ENCODE data around the gene VPS37B.
A peak's percentile ranks its signal among the peaks of the same experiment; 100 is the strongest.
"Not testable (repeated sequence)": the region's sequence is repeated elsewhere in the genome, so short reads cannot be mapped to it uniquely, and the experiment has no call there.

VPS37B gene, protein sequence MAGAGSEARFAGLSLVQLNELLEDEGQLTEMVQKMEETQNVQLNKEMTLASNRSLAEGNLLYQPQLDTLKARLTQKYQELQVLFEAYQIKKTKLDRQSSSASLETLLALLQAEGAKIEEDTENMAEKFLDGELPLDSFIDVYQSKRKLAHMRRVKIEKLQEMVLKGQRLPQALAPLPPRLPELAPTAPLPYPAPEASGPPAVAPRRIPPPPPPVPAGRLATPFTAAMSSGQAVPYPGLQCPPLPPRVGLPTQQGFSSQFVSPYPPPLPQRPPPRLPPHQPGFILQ

GRCh38 chr12:122895704-122896636, at the start of gene VPS37B:
Gene VPS37B, minus strand, starts transcription at chr12:122896124. Its CDS starts 62 bp downstream, at chr12:122896062.
- peak; percentile 39 for DNase-seq

DNA sequence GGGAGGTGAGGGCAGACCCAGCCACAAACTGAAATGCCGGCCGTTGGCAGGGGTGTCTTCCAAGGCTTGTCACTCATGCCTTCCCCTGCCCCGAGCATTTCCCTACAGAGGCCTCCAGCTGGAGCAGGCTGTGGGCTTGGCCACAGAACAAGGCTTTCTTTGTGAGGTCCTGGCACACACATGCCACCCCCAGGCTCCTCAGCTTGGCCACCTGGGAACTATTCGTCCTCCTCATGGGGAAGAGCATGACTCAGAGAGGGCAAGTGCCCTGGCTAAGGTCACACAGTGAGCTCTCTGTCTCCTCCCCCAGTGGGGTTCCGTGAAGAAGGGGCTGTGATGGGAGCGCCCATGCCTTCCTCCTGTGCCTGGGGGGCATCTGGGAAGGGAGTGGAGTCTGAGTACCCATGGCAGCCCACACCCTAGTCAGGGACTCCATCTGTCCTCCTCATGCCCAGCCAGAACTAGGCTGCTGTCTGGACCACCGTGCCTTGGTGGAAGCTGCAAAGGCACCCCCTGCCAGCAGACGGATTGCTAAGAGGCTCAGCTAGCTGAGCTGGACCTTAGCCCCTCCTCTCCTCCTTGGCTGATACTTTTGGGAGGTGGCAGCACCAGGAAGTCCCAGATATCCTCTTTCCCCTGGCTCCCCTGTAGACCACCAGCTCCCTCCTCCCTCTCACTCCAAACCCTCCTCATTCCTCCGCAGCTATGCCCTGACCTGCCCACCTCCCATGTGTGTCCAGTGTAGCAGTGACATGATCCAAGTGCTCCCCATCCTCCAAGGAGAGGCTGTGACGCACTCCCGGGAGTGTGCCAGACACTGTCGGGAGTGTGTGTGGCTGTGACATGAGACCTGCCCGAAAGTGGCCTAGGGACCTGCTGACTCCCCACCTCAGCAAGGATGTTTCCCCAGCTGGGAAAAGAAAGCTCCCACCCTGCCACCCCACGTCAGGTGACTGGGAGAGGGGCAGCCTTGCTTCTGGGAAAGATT, 49.0 kb upstream of the VPS37B start:
- DNase-seq, result no peak

DNA sequence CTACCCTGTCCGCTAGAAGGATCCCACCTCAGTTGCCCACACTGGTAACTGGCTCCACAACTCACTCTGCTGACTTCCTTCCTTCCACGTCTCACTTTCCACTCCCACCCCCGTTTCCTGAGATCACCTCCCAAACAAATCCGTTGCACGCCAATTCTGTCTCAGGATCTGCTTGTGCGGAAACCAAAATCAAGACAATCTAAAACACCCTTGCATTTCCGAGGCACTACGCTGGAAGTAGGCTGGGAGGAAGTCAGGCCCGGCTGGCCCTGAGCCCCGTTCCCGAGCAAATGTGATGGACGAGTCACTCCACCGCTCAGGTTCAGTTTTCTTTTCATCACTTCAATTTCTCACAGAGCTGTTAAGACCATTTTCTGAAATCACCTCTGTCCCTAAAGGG, 47.3 kb upstream of the VPS37B start:
- DNase-seq, result no peak

GRCh38 chr12:122942637-122943036, 46.7 kb upstream of the VPS37B start:
- no peak for DNase-seq

DNA sequence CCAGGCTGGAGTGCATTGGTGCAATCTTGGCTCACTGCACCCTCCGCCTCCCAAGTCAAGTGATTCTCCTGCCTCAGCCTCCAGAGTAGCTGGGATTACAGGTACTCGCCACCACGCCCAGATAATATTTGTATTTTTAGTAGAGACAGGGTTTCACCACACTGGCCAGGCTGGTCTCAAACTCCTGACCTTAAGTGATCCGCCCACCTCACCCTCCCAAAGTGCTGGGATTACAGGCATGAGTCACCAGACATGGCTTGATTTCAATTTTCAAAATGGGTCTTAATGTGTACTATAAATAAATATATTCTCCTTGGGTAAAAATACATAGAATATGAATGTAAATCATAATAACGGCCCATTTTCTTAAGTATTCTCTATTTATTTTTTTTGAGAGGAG, 45.4 kb upstream of the VPS37B start:
- DNase-seq, result not testable (repeated sequence)

DNA sequence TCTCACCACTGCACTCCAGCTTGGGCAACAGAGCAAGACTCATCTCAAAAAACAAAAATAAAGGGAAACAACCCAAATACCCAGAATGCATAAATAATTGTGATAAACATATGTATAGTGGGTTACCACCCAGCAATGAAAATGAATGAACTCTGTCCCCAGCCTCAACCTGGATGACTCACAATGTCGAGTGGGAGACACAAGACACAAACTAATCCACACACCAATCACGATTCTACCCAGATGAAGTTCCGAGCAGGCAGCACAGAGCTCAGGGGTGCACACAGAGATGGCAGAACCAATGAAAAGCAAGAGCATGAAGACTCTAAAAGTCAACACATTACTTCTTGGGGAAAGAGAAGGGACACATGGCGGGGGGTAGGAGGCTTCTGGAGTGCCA, 43.2 kb upstream of the VPS37B start:
- no peak for DNase-seq

- no peak for DNase-seq
Observed at GRCh38 chr12:122937622-122938091, 41.7 kb upstream of the VPS37B start.

- DNase-seq, result no peak
Observed at GRCh38 chr12:122935318-122935717, 39.4 kb upstream of the VPS37B start.

GRCh38 chr12:122934722-122935121, 38.8 kb upstream of the VPS37B start:
- no peak for DNase-seq

DNA sequence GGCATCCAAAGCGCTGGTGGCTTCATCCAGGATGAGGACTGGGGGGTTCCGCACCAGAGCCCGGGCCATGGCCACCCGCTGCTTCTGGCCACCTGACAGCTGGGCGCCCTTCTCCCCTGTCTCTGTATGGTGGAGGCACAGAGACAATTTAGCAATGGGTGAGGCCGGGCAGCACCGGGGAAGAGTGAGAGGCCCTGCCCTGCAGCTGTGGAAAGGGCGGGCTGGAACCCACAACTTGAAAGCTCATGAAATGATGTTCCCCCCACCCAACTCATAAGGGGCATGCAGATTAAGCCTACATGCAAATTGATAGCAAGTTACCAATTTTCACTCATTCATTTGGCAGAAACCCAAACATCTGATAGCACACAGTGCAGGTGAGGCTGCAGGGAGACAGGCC, 36.3 kb upstream of the VPS37B start:
- no peak for DNase-seq

GRCh38 chr12:122929812-122930211, 33.9 kb upstream of the VPS37B start:
- DNase-seq, result no peak

DNA sequence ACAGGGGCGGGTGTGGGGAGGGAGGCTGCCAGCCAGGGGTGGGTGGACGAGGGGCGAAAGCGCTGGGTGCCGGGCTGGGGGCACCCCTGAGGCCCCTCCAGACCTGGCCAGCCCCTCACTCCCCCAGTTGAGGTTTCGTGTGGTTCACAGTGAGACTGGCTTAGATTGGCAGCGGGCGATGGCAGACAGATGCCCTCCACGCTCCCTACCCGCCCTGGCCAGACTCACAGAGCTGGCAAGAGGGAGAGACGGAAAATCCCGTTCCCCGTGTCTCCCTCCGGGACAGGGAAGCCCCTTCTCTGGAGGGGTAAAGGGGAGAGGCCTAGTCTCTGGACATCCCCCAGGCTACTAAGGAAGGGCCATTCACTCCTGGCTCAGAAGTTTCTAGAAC, 33.2 kb upstream of the VPS37B start:
- no peak for DNase-seq

DNA sequence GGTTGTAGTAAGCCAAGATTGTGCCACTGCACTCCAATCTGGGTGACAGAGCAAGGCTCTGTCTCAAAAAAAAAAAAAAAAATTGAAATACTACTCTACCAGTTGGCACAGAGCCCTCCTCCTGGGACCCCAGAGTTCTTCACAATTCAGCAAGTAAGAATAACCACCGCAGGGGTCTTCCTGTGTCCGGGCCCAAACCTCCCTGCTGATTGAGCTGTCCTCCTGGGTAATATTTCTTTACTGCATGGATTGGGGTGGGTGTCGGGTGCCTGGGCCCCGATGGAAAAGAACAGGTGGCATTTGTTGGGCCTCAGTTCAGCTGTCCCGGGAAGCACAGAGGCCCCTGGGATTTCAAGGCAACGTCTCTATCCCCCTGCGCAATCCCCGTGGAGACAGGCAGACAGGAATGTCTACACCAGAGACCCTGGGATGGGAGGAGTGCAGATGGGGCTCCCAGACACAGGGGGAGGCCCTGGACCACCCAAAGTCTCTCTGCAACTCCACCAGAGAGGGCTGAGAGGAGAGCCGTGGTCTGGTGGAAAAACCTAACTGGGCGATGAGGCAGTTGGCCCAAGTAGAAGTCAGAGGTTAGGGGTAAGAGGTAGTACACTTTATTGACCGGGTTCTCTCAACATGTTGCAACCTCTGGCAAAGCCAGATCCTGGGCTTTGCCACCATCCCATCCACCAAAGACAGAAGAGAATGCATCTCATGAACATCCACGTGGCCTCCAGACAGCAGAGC, 32.7 kb upstream of the VPS37B start:
- DNase-seq, result no peak

GRCh38 chr12:122927756-122928403, 32.0 kb upstream of the VPS37B start:
- no peak for DNase-seq

DNA sequence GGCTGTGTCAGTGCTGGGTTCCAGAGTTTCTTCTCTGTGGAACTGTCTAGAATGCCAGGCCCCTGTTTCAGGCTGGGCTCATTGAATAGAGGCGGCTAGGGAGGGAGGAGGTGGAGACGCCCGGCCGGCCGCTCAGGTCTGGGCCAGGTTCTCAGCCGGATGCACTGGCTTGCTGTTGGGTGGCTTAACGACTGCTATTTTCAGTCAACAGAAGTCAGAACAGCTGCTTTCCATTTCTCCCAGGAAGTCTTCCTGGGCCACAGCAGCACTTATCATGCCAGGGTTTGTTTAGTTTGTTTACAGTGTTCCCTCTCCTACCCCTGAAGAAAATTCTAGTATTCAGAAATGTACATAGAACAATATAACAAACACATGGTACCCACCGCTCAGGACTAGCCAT, 26.0 kb upstream of the VPS37B start:
- no peak for DNase-seq

GRCh38 chr12:122920687-122921086, 24.8 kb upstream of the VPS37B start:
- no peak for DNase-seq

DNA sequence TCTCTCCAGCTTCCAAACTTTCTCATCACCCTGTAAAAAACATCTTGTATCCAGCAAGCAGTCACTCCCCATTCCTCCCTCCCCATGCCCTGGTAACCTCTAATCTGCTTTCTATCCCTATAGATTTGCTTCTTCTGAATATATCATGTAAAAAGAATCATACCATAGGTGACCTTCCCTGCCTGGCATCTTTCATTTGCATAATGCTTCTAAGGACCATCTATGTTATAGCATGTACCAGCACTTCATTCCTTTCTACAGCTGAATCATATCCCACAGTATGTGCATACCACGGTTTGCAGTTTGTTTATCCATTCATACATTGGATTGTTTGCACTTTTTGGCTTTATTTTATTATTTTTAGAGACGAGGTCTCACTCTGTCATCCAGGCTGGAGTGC, 22.9 kb upstream of the VPS37B start:
- no peak for DNase-seq

DNA sequence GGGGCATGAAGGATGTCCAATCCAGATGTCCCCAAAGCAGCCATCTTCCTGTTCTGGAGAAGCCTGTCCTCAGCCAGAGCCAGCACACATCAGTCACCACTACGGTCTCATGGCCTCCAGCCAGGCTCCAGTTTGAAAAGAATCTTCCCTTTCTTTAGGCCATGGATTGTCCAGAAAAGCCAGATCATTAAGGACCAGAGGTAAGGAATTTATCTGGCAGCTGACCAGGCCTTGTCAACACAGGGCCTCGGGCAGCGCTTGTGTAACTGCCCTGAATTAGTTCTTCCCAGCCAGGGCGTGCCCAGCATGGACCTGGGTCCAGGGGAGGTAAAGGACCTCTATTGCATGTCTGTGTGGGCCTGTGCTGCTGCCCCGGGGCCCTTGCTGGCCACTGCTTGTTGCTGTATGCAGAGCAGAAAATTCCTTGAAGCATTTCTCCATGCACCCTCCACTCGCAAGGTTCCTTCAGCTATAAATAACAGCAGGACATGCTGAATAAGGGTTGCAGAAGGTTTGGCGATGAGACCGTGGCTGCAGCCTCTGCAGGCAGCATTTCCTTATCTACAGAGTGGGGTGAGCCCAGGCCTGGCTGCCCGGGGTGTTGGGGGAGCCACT, 21.7 kb upstream of the VPS37B start:
- no peak for DNase-seq

GRCh38 chr12:122909442-122910288, 13.7 kb upstream of the VPS37B start:
- no peak for DNase-seq

GRCh38 chr12:122908915-122909314, 13.0 kb upstream of the VPS37B start:
- no peak for DNase-seq

Data from GOT3 (cell line).